Karpas-422 (cell line): ENCODE results near the gene ZFAND6. TPM values are rescaled to one million over a fixed set of nuclear protein-coding genes. Genes with fewer than 3 reads are reported as not detected.
"Not testable (repeated sequence)": the region's sequence is repeated elsewhere in the genome, so short reads cannot be mapped to it uniquely, and the experiment has no call there.

Experiments
- DNase-seq: peaks from one replicate; pipeline ENCODE4 v3.0.0-alpha.2; 2015
- H2AFZ ChIP-seq: fragments of 200-600 bp; sonication (generic); 2 replicates; pipeline ENCODE4 v1.6.1; 2014; ENCODE audit warnings: antibody characterized with exemption, low read length, mixed read lengths
- H3K27ac ChIP-seq: fragments of 200-600 bp; sonication (generic); 2 replicates; pipeline ENCODE4 v1.5.1; 2014; ENCODE audit warnings: mild to moderate bottlenecking, low read length, moderate library complexity
- H3K27me3 ChIP-seq: fragments of 200-600 bp; sonication (generic); 2 replicates; pipeline ENCODE4 v1.6.1; 2014; ENCODE audit warnings: low read length, mixed read lengths
- H3K36me3 ChIP-seq: fragments of 200-600 bp; sonication (generic); 2 replicates; pipeline ENCODE4 v1.6.1; 2014; ENCODE audit warnings: low read length, mixed read lengths; ENCODE audit not compliant: insufficient read depth
- H3K4me1 ChIP-seq: fragments of 200-600 bp; sonication (generic); 2 replicates; pipeline ENCODE4 v1.6.1; 2014; ENCODE audit warnings: mild to moderate bottlenecking, low read length, mixed read lengths
- H3K4me2 ChIP-seq: fragments of 200-600 bp; sonication (generic); 2 replicates; pipeline ENCODE4 v1.6.1; 2014; ENCODE audit warnings: low read length, low read depth, mild to moderate bottlenecking; ENCODE audit not compliant: poor library complexity, severe bottlenecking
- H3K4me3 ChIP-seq: fragments of 200-600 bp; sonication (generic); 2 replicates; pipeline ENCODE4 v1.5.1; 2014; ENCODE audit warnings: mild to moderate bottlenecking, antibody characterized with exemption, low read length, mixed read lengths
- H3K79me2 ChIP-seq: fragments of 200-600 bp; sonication (generic); 2 replicates; pipeline ENCODE4 v1.6.1; 2014; ENCODE audit warnings: mild to moderate bottlenecking, low read length, mixed read lengths
- H3K9ac ChIP-seq: fragments of 200-600 bp; sonication (generic); 2 replicates; pipeline ENCODE4 v1.6.0; 2014; ENCODE audit warnings: low read length
- H3K9me2 ChIP-seq: fragments of 200-600 bp; sonication (generic), shearing (Covaris generic); replicated peaks from 2 replicates; pipeline ENCODE4 v1.6.0; 2014; ENCODE audit warnings: mild to moderate bottlenecking, low read length, moderate library complexity; ENCODE audit not compliant: insufficient read depth
- H3K9me3 ChIP-seq: fragments of 300-700, 200-600 bp; sonication (generic); 2 replicates; pipeline ENCODE4 v1.6.1; 2014; ENCODE audit warnings: low read length, mixed read lengths
- H4K20me1 ChIP-seq: fragments of 200-600 bp; sonication (generic); 2 replicates; pipeline ENCODE4 v1.6.1; 2014; ENCODE audit warnings: mild to moderate bottlenecking, antibody characterized with exemption, low read length, low read depth; ENCODE audit not compliant: insufficient read depth
- total RNA-seq: library from RNA; depleted of rRNA; stranded (reverse); fragments of >200 nt; shearing (Covaris generic); gene quantifications from 2 replicates; pipeline ENCODE4 v1.2.3, GENCODE V29; 2014; ENCODE audit warnings: low replicate concordance

Gene ZFAND6
- total RNA-seq, 1 experiment from 2014 or later, result 174 TPM

GRCh38 chr15:80017139-80017538, 42.3 kb upstream of the ZFAND6 start:
- not testable (repeated sequence) for H2AFZ ChIP-seq, DNase-seq, H4K20me1 ChIP-seq, H3K79me2 ChIP-seq, H3K27me3 ChIP-seq, H3K9me3 ChIP-seq, H3K36me3 ChIP-seq, H3K9me2 ChIP-seq, H3K9ac ChIP-seq, H3K4me2 ChIP-seq, H3K4me3 ChIP-seq, H3K27ac ChIP-seq
- peaks cover 13% of the 10 kb centered on the region for H3K4me1 ChIP-seq

- peaks cover 12% of the 10 kb centered on the region for H3K4me1 ChIP-seq
- no peaks in the 10 kb centered on the region for H4K20me1 ChIP-seq
- no peak overlapping the region for H3K4me3 ChIP-seq
- H3K79me2 ChIP-seq, result no peaks in the 10 kb centered on the region
- H3K9me2 ChIP-seq, result no peaks in the 10 kb centered on the region
- no peak for DNase-seq
- no peak overlapping the region for H3K4me2 ChIP-seq
- no peak overlapping the region for H3K9ac ChIP-seq
- H3K27ac ChIP-seq, result no peak overlapping the region
- H3K9me3 ChIP-seq, result no peaks in the 10 kb centered on the region
- no peaks in the 10 kb centered on the region for H3K27me3 ChIP-seq
- no peaks in the 10 kb centered on the region for H3K36me3 ChIP-seq
- no peak overlapping the region for H2AFZ ChIP-seq
Observed at GRCh38 chr15:80019168-80019745, 40.2 kb upstream of the ZFAND6 start.

GRCh38 chr15:80020149-80020548, 39.3 kb upstream of the ZFAND6 start:
- H3K79me2 ChIP-seq, H3K9ac ChIP-seq, H3K9me3 ChIP-seq, H3K27ac ChIP-seq, H3K36me3 ChIP-seq, H2AFZ ChIP-seq, DNase-seq, H3K27me3 ChIP-seq, H4K20me1 ChIP-seq, H3K4me2 ChIP-seq, H3K9me2 ChIP-seq, H3K4me3 ChIP-seq: not testable (repeated sequence)
- peaks cover 12% of the 10 kb centered on the region for H3K4me1 ChIP-seq

- no peak overlapping the region for H2AFZ ChIP-seq
- H3K9me2 ChIP-seq, result no peaks in the 10 kb centered on the region
- H3K79me2 ChIP-seq, result no peaks in the 10 kb centered on the region
- H3K4me3 ChIP-seq, result no peak overlapping the region
- no peak overlapping the region for H3K9ac ChIP-seq
- H3K4me2 ChIP-seq, result no peak overlapping the region
- no peaks in the 10 kb centered on the region for H4K20me1 ChIP-seq
- no peaks in the 10 kb centered on the region for H3K9me3 ChIP-seq
- no peaks in the 10 kb centered on the region for H3K36me3 ChIP-seq
- DNase-seq, result no peak
- H3K27ac ChIP-seq, result no peak overlapping the region
- no peaks in the 10 kb centered on the region for H3K27me3 ChIP-seq
- H3K4me1 ChIP-seq, result peaks cover 12% of the 10 kb centered on the region
Observed at GRCh38 chr15:80020731-80021130, 38.7 kb upstream of the ZFAND6 start.

GRCh38 chr15:80026310-80026709, 33.2 kb upstream of the ZFAND6 start:
- no peak overlapping the region for H3K4me3 ChIP-seq

GRCh38 chr15:80026754-80027153, 32.7 kb upstream of the ZFAND6 start:
- Histone ChIP-seq H3K79me2 (no peaks in the 10 kb centered on the region), H3K9ac (no peak overlapping the region), H2AFZ (no peak overlapping the region), H3K4me2 (no peak overlapping the region), H3K9me3 (no peaks in the 10 kb centered on the region), H3K36me3 (no peaks in the 10 kb centered on the region), H3K4me1 (no peaks in the 10 kb centered on the region), H4K20me1 (no peaks in the 10 kb centered on the region), H3K9me2 (no peaks in the 10 kb centered on the region), H3K4me3 (no peak overlapping the region), H3K27ac (no peak overlapping the region), H3K27me3 (no peaks in the 10 kb centered on the region)
- no peak for DNase-seq

More at GRCh38 chr15:80026310-80026709, 33.2 kb upstream of the ZFAND6 start:
- DNase-seq, result no peak
- Histone ChIP-seq H3K79me2 (no peaks in the 10 kb centered on the region), H3K9ac (no peak overlapping the region), H3K4me2 (no peak overlapping the region), H4K20me1 (no peaks in the 10 kb centered on the region), H3K9me2 (no peaks in the 10 kb centered on the region), H3K9me3 (no peaks in the 10 kb centered on the region), H3K27ac (no peak overlapping the region), H2AFZ (no peak overlapping the region), H3K36me3 (no peaks in the 10 kb centered on the region), H3K27me3 (no peaks in the 10 kb centered on the region), H3K4me1 (no peaks in the 10 kb centered on the region)

GRCh38 chr15:80028937-80029336, 30.5 kb upstream of the ZFAND6 start:
- Histone ChIP-seq H3K4me3 (no peak overlapping the region), H3K4me2 (no peak overlapping the region), H3K9me3 (no peaks in the 10 kb centered on the region), H2AFZ (no peak overlapping the region), H3K79me2 (no peaks in the 10 kb centered on the region), H4K20me1 (no peaks in the 10 kb centered on the region), H3K4me1 (peaks cover 2% of the 10 kb centered on the region; the same call in 1 of the 2 replicates), H3K9ac (no peak overlapping the region), H3K36me3 (no peaks in the 10 kb centered on the region), H3K27me3 (no peaks in the 10 kb centered on the region), H3K9me2 (no peaks in the 10 kb centered on the region), H3K27ac (no peak overlapping the region)
- DNase-seq, result no peak

- Histone ChIP-seq H3K36me3 (no peaks in the 10 kb centered on the region), H3K79me2 (no peaks in the 10 kb centered on the region), H3K4me1 (peaks cover 12% of the 10 kb centered on the region), H4K20me1 (no peaks in the 10 kb centered on the region), H3K9me2 (no peaks in the 10 kb centered on the region), H3K27me3 (no peaks in the 10 kb centered on the region), H3K9me3 (no peaks in the 10 kb centered on the region), H3K4me3 (no peak overlapping the region), H3K9ac (no peak overlapping the region), H2AFZ (no peak overlapping the region), H3K4me2 (no peak overlapping the region), H3K27ac (no peak overlapping the region)
- DNase-seq, result no peak
Observed at GRCh38 chr15:80031841-80032240, 27.6 kb upstream of the ZFAND6 start.

- Histone ChIP-seq H3K27ac (no peak overlapping the region), H2AFZ (no peak overlapping the region), H3K4me3 (no peak overlapping the region), H3K9me3 (no peaks in the 10 kb centered on the region), H3K4me2 (no peak overlapping the region), H3K79me2 (no peaks in the 10 kb centered on the region), H4K20me1 (no peaks in the 10 kb centered on the region), H3K4me1 (peaks cover 12% of the 10 kb centered on the region), H3K27me3 (no peaks in the 10 kb centered on the region), H3K9ac (no peak overlapping the region), H3K9me2 (no peaks in the 10 kb centered on the region), H3K36me3 (no peaks in the 10 kb centered on the region)
- DNase-seq, result no peak
Observed at GRCh38 chr15:80034629-80035028, 24.8 kb upstream of the ZFAND6 start.
